ENCODE data around the gene ZBTB7A.

GRCh38 chr19:4023600-4024398 is 42.9 kb downstream of the ZBTB7A start:
- TF ChIP-seq CTCF (IDR thresholded peaks at IDR 0.05), result no peak
- TF ChIP-seq CREB1 (CRISPR knock-in tag; IDR thresholded peaks at IDR 0.05), result no peak
- TF ChIP-seq ESRRA (CRISPR knock-in tag; IDR thresholded peaks at IDR 0.05; ENCODE audit: borderline replicate concordance), result no peak
